Measurements from ENCODE around the gene TRAPPC2L.

TRAPPC2L gene, protein sequence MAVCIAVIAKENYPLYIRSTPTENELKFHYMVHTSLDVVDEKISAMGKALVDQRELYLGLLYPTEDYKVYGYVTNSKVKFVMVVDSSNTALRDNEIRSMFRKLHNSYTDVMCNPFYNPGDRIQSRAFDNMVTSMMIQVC

DNA sequence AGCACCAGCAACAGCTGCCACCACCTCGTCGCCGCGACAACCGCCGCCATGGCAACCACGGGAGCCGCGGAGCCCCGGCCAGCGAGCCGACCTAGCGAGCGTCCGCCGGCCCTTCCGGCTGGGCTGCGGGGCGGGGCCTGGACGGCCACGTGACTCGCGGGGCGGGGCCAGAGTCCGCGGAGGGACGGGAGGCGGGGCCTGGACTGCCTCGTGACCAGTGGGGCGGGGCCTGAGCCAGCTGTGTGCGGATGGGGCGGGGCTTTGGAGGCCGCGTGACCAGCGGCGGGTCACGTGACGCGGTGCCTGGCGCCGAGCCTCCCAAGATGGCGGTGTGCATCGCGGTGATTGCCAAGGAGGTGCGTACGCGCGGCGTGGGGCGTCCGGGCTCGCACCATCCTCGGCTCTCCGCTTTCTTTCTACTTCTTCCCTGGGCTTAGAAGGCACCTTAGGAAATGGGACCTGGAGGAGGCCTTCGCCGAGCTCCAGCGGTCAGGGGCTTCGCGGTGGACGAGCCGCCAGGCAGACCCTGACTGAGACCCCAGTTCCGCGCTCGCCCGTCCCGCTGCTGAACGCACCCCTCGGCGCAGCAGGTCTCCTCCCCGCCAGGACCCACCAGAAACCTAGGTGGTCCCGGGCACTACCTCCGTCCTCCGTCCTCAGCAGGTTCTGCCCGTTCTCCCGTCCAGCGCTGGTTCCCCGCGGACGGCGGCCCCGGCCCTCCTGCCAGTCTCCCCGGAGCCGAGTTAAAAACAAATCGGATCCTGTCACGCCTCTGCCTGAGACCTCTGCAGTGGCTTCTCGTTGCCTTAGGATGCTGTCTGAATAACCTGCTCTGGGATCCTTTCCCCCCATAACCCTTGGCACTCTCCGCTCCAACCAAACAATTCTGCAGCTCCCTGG lies at the start of gene TRAPPC2L, which contains the start of gene GALNS:
TSS of gene TRAPPC2L (plus strand) at position 300 of the 900 bp plus-strand sequence. CDS start at position 324, 24 bp downstream.
TSS of gene GALNS (minus strand) at position 120 of the 900 bp plus-strand sequence. CDS start at position 50, 70 bp downstream.
- DNase-seq, result peak; percentile 90 to 98

DNA sequence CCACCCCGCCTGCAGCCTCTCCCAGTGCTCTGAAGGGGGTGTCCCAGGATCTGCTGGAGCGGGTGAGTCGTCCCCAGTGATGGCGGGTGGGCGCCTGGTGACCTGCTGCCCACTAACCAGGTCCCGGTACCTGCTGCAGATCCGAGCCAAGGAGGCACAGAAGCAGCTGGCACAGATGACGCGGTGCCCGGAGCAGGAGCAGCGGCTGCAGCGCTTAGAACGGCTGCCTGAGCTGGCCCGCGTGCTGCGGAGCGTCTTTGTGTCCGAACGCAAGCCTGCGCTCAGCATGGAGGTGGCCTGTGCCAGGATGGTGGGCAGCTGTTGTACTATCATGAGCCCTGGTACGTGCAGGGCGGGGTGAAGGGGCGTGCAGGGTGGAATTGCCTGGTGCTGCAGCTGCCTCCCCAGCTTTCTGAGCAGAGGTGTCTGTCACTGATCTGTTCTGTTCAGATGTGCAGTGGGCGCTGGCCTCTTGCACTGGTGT lies 49.7 kb upstream of the TRAPPC2L start:
- no peak for DNase-seq

DNA sequence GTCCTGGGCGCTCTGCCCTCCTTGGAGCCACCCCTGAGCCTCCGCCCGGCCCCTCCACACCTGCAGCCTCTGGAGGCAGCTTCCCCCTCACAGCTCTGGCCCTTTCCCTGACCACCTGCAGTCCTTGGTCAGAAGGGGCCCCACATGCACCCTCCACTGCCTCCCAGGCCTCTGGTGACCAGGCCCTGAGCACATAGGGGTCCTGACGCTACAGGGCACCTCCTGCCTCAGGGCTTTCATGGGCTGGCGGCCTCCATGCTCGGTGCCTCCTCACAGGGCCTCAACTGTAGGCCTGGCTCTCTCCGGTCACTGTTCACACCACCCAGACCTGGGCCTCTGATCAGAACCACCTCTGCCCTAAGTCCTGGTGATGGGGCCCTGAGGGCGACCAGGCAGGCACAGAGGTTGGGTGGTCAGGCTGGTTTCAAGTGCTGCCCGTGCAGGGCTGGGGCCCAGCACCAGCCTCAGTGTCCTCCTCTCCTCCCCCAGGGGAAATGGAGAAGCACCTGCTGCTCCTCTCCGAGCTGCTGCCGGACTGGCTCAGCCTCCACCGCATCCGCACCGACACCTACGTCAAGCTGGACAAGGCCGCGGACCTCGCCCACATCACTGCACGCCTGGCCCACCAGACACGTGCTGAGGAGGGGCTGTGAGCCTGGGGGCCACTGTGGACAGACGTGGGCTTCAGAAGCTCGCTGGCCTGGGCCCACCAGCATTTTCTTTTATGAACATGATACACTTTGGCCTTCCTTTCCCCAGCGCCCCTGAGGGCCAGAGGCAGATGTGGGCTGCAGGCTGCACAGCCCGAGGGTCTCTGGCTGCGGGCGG lies 49.1 kb upstream of the TRAPPC2L start:
- no peak for DNase-seq

DNA sequence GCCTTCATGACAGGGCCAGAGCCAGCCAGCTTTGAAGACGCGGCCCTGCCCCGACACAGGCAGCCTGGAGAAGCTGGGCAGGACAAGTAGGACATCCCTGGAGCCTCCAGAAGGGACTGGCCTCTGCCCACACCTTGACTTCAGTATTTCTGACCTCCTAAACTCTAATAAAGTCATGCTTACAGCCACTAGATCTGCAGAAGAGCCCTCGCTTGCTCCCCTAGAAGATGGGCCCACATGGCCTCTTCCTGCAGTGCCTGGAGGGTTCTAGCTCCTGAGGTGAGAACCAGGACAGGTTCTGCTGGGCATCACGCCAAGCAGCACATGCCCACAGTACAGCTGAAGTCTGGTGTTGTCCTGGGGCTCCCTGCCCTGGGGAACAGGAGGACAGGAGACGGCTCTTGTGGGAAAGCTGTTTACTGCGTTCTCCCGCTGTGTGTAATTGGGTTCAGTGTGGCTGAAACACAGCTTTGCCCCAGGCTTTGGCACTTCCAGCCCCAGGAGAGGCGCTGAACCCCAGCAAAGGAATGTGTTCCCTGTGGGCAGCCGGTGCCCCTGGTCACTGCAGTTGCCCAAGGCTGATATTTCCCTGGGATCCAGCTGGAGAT lies 47.8 kb upstream of the TRAPPC2L start:
- DNase-seq, result peak in 1 of 2 experiments; percentile 51

DNA sequence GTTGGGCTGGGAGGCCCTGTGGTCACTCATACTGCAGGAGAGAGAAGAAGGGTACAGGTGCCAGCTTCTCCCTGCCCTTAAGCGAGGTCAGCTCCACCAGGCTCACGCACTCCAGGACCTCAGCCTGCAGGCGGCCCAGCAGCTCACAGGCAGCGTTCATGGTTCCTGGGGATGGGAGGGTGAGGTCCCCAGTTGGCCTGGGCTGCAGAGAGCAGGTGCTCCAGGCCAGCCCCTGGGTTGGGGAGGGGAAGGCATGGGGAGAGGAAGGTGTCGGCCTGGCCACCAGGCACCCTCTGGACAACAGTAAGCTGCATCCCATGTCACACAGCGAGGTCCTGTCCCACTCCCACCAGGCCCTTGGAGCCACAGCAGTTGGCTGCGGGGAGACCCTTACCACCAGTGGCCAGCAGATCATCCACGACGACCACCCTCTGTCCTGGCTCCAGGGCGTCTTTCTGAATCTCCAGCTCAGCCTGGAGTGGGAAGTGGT lies 47.2 kb upstream of the TRAPPC2L start:
- no peak for DNase-seq

DNA sequence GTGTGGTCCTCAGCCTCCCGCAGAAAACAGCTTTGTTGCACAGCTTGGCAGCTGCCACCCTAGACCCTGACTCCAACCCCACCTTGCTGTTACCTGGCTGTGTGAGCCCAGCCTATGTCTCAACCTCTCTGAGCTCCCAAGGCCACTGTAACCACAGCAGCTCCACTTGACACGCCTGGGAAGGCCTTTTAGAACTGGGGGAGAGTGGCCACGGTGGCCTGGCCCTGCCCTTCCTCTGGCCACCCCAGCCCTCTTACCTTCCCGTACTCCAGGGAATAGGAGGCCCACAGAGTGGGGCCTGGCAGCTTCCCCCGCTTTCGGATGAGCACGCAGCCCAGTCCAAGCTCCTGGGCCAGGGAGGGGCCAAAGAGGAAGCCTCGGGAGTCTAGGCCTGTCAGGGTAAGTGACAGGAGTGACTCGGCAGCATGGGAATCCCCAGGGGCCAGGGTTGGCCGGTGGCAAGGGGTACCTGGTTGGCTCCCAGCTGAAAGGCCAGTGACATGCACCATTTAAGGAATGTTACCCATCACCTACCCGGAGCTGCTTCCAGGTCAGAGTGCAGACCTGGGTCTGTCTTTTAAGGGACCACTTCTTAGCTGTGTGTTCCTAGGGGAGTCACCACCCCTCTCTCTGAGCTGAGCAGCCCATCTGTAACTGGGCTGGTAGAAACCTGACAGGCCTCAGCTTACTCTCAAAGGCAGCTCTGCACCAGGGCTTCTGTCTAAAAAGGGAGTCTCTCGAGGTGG lies 46.6 kb upstream of the TRAPPC2L start:
- no peak for DNase-seq

DNA sequence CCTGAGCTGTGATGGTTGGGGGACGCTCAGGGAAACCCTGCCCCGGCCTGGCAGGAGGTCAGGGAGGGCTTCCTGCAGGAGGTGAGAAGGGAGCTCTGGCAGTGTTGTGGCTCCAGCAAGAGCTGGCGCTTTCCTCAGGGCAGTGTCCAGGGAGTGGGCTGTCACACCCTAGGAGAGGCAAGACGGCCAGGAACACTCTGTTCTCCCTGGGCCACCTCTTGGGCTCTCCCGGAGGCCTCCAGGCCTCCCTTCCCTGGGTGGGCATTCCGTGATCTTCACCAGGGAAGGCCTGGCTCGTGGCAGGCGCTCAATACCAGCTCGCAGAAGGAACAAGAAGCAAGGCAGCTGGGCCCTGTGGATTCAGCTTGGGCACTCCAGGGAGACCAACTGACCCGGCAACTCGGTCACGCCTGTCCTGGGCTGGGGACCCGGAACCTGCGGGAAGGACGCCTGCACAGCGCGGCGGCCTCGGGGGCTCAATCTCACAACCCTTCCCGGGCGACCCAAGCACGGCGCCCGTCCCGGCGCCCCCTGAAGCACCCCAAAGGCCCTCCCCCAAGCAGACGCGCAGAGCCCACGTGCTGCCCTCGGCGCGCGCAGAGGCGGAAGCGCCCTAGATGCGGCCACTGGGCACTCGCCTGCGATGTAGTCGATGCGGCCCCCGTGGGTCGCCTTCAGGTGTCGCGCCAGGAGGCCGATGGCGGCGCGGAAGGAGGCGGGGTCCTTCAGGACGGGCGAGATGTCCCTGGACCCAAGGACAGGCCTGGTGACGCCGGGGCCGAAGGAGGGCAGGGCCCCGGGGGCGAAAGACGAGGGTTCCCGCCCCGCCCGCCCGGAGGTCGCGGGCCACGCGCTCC lies 45.8 kb upstream of the TRAPPC2L start:
- DNase-seq, result peak; percentile 46 to 75

DNA sequence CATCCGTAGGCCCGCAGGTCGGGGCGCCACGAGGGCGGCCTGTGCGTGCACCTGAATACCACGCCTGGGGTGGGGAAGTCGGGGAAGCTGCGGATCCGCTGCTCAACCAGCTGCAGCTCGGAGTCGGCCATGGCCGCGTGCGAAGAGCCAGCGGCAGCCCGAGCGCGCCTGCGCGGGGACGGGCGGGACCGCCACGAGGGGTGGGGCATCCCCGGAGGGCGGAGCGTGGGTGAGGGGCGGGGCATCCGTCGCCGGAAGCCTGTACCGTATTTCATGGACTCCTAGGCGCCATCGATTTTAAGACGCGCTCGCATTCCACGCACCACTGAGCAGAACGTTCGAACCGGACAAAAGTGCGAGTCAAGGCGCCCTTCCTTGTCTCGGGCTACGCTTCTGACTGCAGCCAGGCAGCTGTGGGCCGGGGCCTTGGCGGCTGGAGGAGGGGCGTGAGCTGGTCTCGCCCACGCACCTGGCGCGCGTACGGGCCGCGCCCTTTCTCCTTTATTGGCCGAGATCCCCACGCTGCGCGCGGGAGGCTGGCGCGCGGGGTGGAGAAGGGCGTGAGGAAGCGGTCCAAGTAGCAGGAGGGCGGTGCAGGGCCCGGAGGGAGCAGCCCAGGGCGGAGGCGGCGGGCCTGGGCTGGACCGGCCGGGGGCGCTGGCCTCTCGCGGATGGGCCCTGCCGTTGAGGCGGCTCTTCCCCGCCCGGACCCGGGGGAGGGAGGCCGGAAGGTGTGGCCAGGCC lies 45.0 kb upstream of the TRAPPC2L start, which contains the start of gene APRT:
TSS of gene APRT (minus strand) at position 160 of the 744 bp plus-strand sequence. CDS start at position 131, 29 bp downstream.
- DNase-seq, result peak; percentile 84 to 94

DNA sequence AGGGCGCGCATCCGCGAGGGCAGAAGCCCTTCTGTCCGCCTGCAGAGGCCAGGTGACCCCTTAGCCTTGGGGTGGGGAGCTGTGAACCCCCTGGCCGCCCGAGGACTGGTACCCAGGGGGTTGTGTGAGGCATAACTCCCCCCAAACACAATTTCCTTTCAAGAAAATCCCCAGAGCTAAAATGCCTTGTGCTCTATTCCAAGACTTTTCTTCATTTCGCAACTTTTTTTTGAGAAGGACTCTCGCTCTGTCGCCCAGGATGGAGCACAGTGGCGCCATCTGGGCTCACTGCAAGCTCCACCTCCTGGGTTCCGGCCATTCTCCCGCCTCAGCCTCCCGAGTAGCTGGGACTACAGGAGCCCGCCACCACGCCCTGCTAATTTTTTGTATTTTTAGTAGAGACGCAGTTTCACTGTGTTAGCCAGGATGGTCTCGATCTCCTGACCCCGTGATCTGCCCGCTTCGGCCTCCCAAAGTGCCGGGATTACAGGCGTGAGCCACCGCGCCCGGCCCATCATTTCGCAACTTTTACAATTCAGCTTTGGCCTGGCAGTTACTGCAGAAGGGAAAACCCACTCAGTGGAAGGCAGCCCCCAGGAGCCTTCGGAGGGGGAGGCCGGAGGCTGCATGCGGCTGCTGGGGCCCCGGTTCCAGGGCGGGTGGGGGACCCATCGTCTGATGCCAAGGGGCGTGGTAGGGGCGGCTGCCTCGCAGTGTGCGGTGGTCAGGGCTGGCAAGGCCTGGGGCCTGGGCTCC lies 44.2 kb upstream of the TRAPPC2L start:
- peak in 1 of 2 experiments; percentile 60 for DNase-seq

DNA sequence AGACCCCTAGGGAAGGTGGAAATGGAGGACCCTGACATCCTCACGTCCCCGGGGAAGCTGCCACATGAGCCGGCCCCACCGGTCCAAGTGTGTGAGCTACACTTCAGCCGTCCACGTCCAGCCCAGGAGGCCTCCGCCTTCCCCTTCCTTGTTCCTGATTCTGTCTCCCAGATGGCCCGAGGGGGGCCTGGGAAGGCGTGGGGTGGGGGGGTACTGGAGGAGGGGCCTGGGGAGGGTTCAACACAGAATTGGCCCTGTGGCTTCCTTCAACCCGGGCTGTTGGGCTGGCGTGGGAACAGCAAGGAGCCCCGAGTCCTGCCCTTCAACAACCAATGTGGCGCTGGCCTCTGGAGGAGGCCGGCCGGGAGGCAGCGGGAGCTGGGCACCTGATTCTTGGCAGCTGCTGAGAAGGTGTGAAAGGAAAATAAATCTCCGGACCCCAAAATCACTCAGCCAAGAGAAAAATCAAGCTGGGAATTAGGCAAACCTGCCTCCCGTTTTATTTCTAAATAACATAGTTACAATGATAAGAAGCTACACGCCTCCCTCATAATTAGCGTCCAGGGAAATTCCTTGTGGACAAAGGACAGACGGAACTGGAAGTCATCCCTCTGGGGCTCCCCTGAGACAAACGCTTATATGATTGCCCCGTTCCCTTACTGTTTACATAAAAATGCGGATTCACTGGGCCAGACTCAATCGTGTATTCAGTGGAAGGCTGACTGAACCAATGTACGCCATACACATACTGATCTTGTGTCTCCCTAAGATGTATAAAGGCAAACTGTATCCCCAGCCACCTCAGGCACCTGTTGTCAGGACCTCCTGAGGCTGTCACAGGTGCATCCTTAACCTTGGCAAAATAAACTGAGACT lies 43.4 kb upstream of the TRAPPC2L start:
- no peak for DNase-seq

DNA sequence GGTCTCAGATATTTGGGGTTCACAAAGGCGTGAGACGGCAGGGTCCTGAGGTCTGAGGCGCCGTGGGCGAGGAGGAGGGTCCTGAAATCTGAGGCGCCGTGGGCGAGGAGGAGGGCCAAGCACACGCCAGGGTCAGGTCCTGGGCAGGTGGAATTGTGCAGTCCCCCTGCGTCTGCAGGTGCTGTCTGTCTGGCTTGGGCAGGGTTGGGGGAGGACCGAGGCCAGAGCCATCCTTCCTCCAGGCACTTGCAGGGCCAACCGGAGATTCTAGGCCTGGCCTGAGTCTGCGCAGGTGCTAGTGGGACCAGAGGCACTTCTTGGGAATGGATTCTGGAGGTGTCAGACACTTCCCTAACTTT lies 42.8 kb upstream of the TRAPPC2L start:
- DNase-seq, result no peak

DNA sequence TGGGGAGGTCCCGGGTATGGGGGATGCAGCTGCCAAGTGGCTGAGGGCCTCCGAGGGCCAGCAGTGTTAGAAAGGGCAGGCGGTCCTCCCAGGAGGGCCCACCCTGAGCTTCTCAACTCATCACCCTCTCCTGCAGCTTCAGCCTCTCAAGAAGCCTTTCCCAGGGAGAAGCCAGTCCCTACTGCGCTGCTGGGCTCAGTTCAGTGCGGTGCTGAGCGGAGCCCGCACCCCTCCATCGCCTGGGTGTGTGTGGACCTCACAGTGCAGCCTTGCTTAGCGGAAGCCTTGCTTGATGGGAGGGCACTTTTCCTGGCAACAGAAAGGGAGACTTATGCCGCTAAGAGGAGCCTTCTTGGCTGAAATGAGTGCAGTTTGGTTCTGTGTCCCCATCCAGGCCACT lies 41.7 kb upstream of the TRAPPC2L start:
- DNase-seq, result no peak

DNA sequence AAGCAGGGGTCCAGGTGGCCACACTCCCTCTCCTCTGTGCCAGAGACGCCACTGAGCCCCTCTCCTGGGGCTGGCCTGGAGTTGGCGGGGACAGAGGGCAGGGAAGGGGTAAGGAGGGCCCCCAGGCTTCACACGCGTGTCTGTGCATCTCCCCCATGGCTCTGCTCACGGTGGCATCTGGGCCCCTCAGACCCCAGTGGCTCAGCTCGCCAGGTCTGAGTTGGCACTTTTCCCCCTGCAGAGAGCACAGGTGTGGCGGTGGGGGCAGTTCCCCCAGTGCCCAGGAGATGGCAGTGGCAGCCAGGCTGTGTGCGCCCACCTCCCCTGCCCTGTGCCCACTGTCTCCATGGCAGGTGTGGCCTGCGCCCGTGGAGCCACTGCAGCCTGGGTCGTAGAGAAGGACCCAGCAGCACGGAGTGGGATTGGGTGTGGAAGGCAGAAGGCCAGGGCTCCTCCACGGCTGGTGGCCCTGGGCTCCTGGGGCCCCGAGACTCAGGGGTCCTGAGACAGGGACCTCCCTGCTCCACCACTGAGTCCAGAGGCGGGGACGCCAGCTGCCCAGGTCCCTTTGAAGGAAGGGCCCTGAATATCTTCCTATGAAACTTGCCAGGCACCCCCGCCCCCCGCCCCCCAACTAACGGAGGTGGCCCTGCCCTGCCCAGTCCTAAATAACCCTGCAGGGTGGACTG lies 40.9 kb upstream of the TRAPPC2L start:
- peak; percentile 49 to 81 for DNase-seq

DNA sequence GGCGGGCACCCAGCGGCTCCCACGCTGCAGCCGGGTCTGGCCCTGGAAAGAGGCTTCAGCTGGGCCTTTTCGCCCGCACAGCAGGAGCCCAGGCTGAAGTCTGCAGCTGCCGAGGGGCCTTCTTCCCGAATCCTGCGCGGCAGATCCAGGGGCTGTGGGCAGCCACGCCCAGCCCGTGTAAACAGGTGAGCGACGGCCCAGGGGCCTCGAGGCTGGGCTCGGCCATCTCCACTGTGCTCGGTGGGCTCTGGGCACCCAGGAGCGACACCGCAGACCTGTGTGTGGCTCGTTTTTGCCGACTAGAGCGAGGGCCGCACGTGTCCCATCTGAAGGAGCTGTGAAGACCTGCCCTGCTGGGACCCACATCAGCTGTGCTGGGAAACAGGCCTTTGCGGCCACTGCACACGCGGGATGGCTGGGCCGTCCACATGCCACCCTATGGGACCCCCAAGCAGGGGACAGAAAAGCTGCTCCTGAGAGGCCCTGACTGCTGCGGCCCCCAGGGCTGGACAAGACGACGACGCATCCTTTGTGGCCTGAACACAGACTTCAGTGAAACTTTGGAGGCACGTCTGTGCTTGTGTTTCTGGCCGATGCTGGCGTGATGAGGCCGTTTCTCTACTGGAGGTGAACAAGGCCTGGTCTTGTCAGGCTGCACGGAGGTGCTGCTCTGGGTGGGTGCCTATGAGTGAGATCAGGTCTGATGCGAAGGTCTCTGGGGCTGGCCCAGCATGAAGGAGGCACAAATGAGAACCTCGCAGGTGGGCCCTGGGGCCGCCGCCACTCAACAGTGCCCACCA lies 40.0 kb upstream of the TRAPPC2L start:
- DNase-seq, result no peak

DNA sequence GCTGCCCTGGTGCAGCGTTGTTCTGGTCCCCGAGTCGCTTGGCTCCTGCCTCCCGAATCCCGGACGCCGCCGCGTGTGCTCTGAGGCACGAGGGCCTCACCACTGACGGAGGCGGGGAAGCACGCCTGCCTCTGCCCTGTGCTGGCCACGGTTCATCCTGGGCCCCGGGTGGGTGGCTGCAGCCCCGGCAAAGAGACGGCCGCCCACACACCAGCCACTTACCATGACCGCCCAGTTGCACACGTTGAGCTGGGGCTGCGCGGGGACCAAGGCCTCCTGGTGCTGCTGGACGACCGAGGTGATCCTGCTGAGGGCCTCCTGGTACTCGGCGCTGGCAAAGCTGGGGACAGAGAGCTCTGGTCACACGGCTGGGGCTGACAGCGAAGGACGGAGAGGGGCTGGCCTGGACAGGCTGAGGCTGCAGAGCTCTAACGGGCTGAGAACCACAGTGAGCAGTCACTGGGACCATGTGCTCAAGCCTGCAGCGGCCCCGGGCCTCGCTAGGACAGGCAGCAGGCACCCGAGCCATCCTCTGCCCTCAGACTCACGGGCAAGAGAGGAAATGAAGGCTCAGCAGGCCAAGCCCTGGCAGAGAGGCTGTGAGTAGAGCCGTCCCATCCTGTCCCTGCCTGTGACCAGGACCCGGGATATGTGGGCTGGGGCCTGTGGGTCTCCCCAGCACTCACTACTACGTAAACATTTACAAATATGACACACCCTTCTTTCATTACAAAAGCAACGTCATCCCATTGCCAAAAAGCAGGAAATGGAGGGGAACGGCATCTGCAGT lies 38.9 kb upstream of the TRAPPC2L start:
- no peak for DNase-seq

DNA sequence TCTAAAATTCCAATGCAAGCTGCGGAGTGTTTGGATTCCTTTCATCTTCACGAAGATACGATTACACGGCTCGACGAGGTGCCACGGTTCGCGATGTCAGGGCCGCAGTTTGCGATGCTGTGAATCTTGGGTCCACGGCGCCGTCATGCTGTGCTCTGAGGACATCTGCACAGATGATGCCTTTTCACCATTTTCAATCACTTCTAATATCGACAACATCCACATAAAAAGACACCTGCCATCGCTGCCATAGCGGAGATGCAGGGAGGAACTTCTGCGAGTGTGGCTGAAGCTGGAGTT lies 38.4 kb upstream of the TRAPPC2L start:
- no peak for DNase-seq

All from NCI-H524 (cell line).